Measurements from ENCODE around the gene AKR1C8.

DNA sequence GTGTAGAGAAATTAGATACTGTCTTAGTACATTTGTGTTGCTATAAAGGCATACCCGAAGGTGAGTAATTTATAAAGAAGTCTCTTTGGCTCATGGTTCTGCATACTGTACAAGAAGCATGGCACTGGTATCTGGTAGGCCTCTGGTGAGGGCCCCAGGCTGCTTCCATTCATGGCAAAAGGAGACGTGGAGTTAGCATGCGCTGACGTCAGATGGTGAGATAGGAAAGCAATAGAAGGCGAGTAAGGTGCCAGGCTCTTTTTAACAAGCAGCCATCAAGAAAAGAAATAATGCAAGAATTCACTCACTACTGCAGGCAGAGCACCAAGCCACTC lies 38.1 kb downstream of the AKR1C8 start:
- no peak for TF ChIP-seq POLR2A (IDR thresholded peaks at IDR 0.05)
- no peak for TF ChIP-seq POLR2AphosphoS5 (IDR thresholded peaks at IDR 0.05)
- TF ChIP-seq, protein P1, sequence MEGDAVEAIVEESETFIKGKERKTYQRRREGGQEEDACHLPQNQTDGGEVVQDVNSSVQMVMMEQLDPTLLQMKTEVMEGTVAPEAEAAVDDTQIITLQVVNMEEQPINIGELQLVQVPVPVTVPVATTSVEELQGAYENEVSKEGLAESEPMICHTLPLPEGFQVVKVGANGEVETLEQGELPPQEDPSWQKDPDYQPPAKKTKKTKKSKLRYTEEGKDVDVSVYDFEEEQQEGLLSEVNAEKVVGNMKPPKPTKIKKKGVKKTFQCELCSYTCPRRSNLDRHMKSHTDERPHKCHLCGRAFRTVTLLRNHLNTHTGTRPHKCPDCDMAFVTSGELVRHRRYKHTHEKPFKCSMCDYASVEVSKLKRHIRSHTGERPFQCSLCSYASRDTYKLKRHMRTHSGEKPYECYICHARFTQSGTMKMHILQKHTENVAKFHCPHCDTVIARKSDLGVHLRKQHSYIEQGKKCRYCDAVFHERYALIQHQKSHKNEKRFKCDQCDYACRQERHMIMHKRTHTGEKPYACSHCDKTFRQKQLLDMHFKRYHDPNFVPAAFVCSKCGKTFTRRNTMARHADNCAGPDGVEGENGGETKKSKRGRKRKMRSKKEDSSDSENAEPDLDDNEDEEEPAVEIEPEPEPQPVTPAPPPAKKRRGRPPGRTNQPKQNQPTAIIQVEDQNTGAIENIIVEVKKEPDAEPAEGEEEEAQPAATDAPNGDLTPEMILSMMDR (IDR thresholded peaks at IDR 0.05): no peak
